Activated CD4-positive, CD25-positive, alpha-beta regulatory T cell treated with anti-CD3 and anti-CD28 coated beads, Interleukin-2, amount 50 U/mL, for 72 hours (primary cell): ENCODE results near the gene ZNF10.

Experiments used
- DNase-seq: peaks from one replicate; pipeline ENCODE4 v3.0.0; 2021

The ZNF10 gene

DNA sequence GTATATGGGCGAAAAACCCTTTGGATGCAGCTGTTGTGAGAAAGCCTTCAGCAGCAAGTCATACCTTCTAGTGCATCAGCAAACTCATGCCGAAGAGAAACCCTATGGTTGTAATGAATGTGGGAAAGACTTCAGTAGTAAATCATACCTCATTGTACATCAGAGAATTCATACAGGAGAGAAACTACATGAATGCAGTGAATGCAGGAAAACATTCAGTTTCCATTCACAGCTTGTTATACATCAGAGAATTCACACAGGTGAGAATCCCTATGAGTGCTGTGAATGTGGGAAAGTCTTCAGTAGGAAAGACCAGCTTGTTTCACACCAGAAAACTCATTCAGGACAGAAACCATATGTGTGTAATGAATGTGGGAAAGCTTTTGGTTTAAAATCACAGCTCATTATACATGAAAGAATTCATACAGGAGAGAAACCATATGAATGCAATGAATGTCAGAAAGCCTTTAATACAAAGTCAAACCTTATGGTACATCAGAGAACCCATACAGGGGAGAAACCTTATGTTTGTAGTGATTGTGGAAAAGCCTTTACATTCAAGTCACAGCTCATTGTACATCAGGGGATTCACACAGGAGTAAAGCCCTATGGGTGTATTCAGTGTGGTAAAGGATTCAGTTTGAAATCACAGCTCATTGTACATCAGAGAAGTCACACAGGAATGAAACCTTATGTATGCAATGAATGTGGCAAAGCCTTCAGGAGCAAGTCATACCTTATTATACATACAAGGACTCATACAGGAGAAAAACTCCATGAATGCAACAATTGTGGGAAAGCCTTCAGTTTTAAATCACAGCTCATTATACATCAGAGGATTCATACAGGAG, 72.3 kb downstream of the ZNF10 start:
- no peak for DNase-seq

DNA sequence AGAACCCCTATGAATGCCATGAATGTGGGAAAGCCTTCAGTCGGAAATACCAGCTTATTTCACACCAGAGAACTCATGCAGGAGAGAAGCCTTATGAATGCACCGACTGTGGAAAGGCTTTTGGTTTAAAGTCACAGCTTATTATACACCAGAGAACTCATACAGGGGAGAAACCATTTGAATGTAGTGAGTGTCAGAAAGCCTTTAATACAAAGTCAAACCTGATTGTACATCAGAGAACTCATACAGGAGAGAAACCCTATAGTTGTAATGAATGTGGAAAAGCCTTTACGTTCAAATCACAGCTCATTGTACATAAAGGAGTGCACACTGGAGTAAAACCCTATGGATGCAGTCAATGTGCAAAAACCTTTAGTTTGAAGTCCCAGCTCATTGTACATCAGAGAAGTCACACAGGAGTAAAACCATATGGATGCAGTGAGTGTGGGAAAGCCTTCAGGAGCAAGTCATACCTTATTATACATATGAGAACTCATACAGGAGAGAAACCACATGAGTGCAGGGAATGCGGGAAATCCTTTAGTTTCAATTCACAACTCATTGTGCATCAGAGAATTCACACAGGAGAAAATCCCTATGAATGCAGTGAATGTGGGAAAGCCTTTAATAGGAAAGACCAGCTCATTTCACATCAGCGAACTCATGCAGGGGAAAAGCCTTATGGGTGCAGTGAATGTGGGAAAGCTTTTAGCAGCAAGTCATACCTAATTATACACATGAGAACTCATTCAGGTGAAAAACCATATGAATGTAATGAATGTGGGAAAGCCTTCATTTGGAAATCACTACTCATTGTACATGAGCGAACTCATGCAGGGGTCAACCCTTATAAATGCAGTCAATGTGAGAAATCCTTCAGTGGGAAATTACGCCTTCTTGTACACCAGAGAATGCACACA, 73.2 kb downstream of the ZNF10 start:
- no peak for DNase-seq

DNA sequence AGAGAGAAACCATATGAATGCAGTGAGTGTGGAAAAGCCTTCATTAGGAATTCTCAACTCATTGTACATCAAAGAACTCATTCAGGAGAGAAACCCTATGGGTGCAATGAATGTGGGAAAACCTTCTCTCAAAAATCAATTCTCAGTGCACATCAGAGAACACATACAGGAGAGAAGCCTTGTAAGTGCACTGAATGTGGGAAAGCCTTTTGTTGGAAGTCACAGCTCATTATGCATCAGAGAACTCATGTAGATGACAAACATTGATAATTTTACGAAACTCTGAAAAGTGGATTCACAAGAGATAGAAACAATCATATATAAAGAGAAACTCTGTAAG, 73.8 kb downstream of the ZNF10 start:
- DNase-seq = no peak

DNA sequence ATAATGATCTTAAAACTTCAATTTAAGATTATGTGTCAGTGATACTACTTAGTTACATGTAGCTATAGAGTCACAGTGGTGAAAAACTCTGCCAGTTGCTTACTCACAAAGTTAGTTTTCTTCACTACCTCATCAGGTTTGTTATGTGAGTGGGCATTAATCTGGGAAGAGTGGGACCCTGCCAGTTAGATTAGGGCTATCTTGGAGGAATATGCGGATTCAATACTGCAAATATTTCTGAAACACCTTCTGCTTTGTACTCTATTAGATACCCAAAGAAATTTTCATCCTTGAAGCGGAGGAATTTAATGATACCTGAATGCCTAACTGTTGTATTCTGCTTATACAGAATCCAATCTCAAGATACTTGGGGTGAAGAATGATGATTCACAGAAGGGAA, 76.0 kb downstream of the ZNF10 start:
- DNase-seq = no peak
